ENCODE measurements around the gene TRIM33.

DNA sequence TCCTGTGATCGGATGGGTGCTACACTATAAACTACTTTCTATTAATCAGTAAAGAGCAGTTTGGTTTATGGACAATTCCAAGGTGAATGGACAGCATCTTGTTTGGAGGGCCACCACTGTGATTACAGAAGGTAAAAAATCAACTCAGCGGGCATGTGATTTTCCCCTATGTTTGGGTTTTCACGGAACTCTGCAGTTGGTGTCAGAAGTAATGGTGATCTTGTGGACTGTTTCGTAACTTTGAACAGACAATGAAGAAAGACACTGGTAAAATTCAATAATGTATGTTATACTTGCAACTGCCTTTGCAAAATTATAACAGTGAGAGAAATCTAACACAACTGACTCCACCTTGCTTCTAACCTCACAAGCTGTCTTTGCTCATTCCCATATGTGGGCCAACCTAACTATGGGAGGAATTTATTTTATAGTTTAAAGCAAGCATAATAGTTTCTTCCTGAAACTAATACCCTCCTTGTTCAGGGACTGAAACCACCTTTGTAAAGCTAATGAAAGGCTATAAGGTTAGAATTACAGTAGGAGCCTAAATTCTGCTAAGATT, 53.2 kb downstream of the TRIM33 start:
- TF ChIP-seq POLR2A (IDR thresholded peaks at IDR 0.05), result no peak
- TF ChIP-seq, protein P1, sequence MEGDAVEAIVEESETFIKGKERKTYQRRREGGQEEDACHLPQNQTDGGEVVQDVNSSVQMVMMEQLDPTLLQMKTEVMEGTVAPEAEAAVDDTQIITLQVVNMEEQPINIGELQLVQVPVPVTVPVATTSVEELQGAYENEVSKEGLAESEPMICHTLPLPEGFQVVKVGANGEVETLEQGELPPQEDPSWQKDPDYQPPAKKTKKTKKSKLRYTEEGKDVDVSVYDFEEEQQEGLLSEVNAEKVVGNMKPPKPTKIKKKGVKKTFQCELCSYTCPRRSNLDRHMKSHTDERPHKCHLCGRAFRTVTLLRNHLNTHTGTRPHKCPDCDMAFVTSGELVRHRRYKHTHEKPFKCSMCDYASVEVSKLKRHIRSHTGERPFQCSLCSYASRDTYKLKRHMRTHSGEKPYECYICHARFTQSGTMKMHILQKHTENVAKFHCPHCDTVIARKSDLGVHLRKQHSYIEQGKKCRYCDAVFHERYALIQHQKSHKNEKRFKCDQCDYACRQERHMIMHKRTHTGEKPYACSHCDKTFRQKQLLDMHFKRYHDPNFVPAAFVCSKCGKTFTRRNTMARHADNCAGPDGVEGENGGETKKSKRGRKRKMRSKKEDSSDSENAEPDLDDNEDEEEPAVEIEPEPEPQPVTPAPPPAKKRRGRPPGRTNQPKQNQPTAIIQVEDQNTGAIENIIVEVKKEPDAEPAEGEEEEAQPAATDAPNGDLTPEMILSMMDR (IDR thresholded peaks at IDR 0.05), result no peak
- no peak for TF ChIP-seq EP300 (IDR thresholded peaks at IDR 0.05)
- TF ChIP-seq POLR2AphosphoS5 (IDR thresholded peaks at IDR 0.05), result no peak

Data from gastroesophageal sphincter (tissue), 3 donors.